ENCODE measurements around the gene SNRPF. TPM values are rescaled to one million over a fixed set of nuclear protein-coding genes. Genes with fewer than 3 reads are reported as not detected.

The SNRPF gene
- total RNA-seq, 1 experiment from 2014 or later = 46.9 TPM

GRCh38 chr12:95851606-95852005, 7.1 kb upstream of the SNRPF start:
- Mint-ChIP-seq H3K4me3 (ENCODE audit: unreplicated experiment) (no peak overlapping the region), H3K27me3 (ENCODE audit: insufficient read depth, unreplicated experiment) (peaks cover 24% of the 10 kb centered on the region), H3K4me1 (ENCODE audit: insufficient read depth, unreplicated experiment) (no peaks in the 10 kb centered on the region), H3K27ac (ENCODE audit: low read depth, unreplicated experiment) (no peak overlapping the region), H3K36me3 (ENCODE audit: insufficient read depth, unreplicated experiment) (no peaks in the 10 kb centered on the region), H3K9me3 (ENCODE audit: unreplicated experiment) (no peaks in the 10 kb centered on the region)
- no peak for DNase-seq (ENCODE audit: unreplicated experiment)
- ChIA-PET POLR2A (interaction anchor here (1.0 kb wide), 1 partner anchor 8 kb away, joined by 3 read pairs; no protein-coding TSS in a partner anchor), CTCF (interaction anchor here (0.6 to 1.0 kb wide), 2 partner anchors 33 to 37 kb away, joined by 3 to 5 read pairs; no protein-coding TSS in a partner anchor)
- intact Hi-C loops (cut with micrococcal nuclease) = no loop called here
- BruUV-seq (replicated peaks) = no TSS peak
- TF ChIP-seq CTCF (IDR thresholded peaks at IDR 0.05; ENCODE audit: unreplicated experiment) = no peak

GRCh38 chr12:95852133-95852532, 6.6 kb upstream of the SNRPF start:
- Mint-ChIP-seq H3K4me3 (ENCODE audit: unreplicated experiment) (no peak overlapping the region), H3K9me3 (ENCODE audit: unreplicated experiment) (no peaks in the 10 kb centered on the region), H3K27ac (ENCODE audit: low read depth, unreplicated experiment) (no peak overlapping the region), H3K4me1 (ENCODE audit: insufficient read depth, unreplicated experiment) (no peaks in the 10 kb centered on the region), H3K27me3 (ENCODE audit: insufficient read depth, unreplicated experiment) (peaks cover 20% of the 10 kb centered on the region), H3K36me3 (ENCODE audit: insufficient read depth, unreplicated experiment) (no peaks in the 10 kb centered on the region)
- no TSS peak for BruUV-seq (replicated peaks)
- CTCF ChIA-PET = interaction anchor here (1.0 kb wide), 1 partner anchor 33 kb away, joined by 5 read pairs; no protein-coding TSS in a partner anchor
- DNase-seq (ENCODE audit: unreplicated experiment) = no peak
- TF ChIP-seq CTCF (IDR thresholded peaks at IDR 0.05; ENCODE audit: unreplicated experiment) = no peak
- intact Hi-C loops (cut with micrococcal nuclease) = no loop called here
- POLR2A ChIA-PET = no interaction called here

GRCh38 chr12:95857156-95857555, 1.6 kb upstream of the SNRPF start:
- peaks cover 16% of the 10 kb centered on the region for H3K36me3 Mint-ChIP-seq (ENCODE audit: insufficient read depth, unreplicated experiment)
- DNase-seq (ENCODE audit: unreplicated experiment) = no peak
- H3K27me3 Mint-ChIP-seq (ENCODE audit: insufficient read depth, unreplicated experiment) = peaks cover 14% of the 10 kb centered on the region
- ChIA-PET POLR2A (no interaction called here), CTCF (interaction anchor here (0.9 to 1.0 kb wide), 3 partner anchors 39 to 276 kb away, joined by 3 read pairs; no protein-coding TSS in a partner anchor)
- intact Hi-C loops (cut with micrococcal nuclease) = no loop called here
- no peak overlapping the region for H3K4me3 Mint-ChIP-seq (ENCODE audit: unreplicated experiment)
- no peak overlapping the region for H3K27ac Mint-ChIP-seq (ENCODE audit: low read depth, unreplicated experiment)
- no TSS peak for BruUV-seq (replicated peaks)
- TF ChIP-seq CTCF (IDR thresholded peaks at IDR 0.05; ENCODE audit: unreplicated experiment) = no peak
- no peaks in the 10 kb centered on the region for H3K4me1 Mint-ChIP-seq (ENCODE audit: insufficient read depth, unreplicated experiment)
- no peaks in the 10 kb centered on the region for H3K9me3 Mint-ChIP-seq (ENCODE audit: unreplicated experiment)

- no peak overlapping the region for H3K27ac Mint-ChIP-seq (ENCODE audit: low read depth, unreplicated experiment)
- intact Hi-C loops (cut with micrococcal nuclease) = no loop called here
Measured at GRCh38 chr12:95857799-95858198, 953 bp upstream of the SNRPF start.

More at GRCh38 chr12:95857799-95858198, 953 bp upstream of the SNRPF start:
- BruUV-seq (replicated peaks) = no TSS peak
- POLR2A ChIA-PET = no interaction called here
- Mint-ChIP-seq H3K27me3 (ENCODE audit: insufficient read depth, unreplicated experiment) (peaks cover 14% of the 10 kb centered on the region), H3K36me3 (ENCODE audit: insufficient read depth, unreplicated experiment) (peaks cover 23% of the 10 kb centered on the region), H3K4me3 (ENCODE audit: unreplicated experiment) (no peak overlapping the region), H3K4me1 (ENCODE audit: insufficient read depth, unreplicated experiment) (no peaks in the 10 kb centered on the region), H3K9me3 (ENCODE audit: unreplicated experiment) (no peaks in the 10 kb centered on the region)
- no peak for DNase-seq (ENCODE audit: unreplicated experiment)
- CTCF ChIA-PET = no interaction called here
- TF ChIP-seq CTCF (IDR thresholded peaks at IDR 0.05; ENCODE audit: unreplicated experiment) = no peak
